Spleen (tissue), 11 donors: Measurements from ENCODE around the gene SMR3B. TPM values are rescaled to one million over a fixed set of nuclear protein-coding genes. Genes with fewer than 3 reads are reported as not detected.

ENCODE experiments used
- DNase-seq: peaks from one replicate; pipeline ENCODE4 v3.0.0-alpha.2; 2020
- H3K27ac ChIP-seq, 8 donors: fragments of 200-600 bp; sonication (generic) in 7 of 8; 1 replicate in 4 of 8; 2 replicates in 4 of 8; pipeline versions ENCODE4 v1.5.0 to v1.8.0; 2016 to 2021; ENCODE audit warnings: inconsistent platforms in 4 of 8, mild to moderate bottlenecking in 4 of 8, moderate library complexity in 1 of 8
- H3K27me3 ChIP-seq, 7 donors: fragments of 200-600 bp; sonication (generic) in 6 of 7; replicated peaks in 1 of 7; 1 replicate in 4 of 7; 2 replicates in 3 of 7; pipeline versions ENCODE4 v1.5.0 to v1.8.0; 2016 to 2021; ENCODE audit warnings: inconsistent platforms in 3 of 7, mild to moderate bottlenecking in 1 of 7
- H3K36me3 ChIP-seq, 6 donors: fragments of 200-600 bp; sonication (generic) in 5 of 6; 1 replicate in 4 of 6; 2 replicates in 2 of 6; pipeline versions ENCODE4 v1.5.0 to v1.8.0; 2016 to 2021; ENCODE audit warnings: inconsistent platforms in 2 of 6
- H3K4me1 ChIP-seq, 6 donors: fragments of 200-600 bp; sonication (generic) in 5 of 6; 1 replicate in 3 of 6; 2 replicates in 3 of 6; pipeline versions ENCODE4 v1.5.0 to v1.8.0; 2016 to 2021; ENCODE audit warnings: inconsistent platforms in 3 of 6
- H3K4me3 ChIP-seq, 8 donors: fragments of 200-600 bp; sonication (generic) in 7 of 8; 1 replicate in 4 of 8; 2 replicates in 4 of 8; pipeline versions ENCODE4 v1.5.0 to v1.8.0; 2016 to 2021; ENCODE audit warnings: inconsistent platforms in 4 of 8, mild to moderate bottlenecking in 4 of 8, moderate library complexity in 2 of 8
- H3K9me3 ChIP-seq, 8 donors: fragments of 200-600 bp; sonication (generic) in 7 of 8; 1 replicate in 4 of 8; 2 replicates in 4 of 8; pipeline versions ENCODE4 v1.5.0 to v1.8.0; 2016 to 2021; ENCODE audit warnings: inconsistent platforms in 4 of 8
- CTCF ChIP-seq, 11 experiments: fragments of 200-600 bp in 7 of 11; fragments of 450-650 bp in 4 of 11; sonication (generic) in 4 of 11; IDR thresholded peaks in 8 of 11; conservative IDR thresholded peaks in 3 of 11; 1 replicate in 7 of 11; 2 replicates in 4 of 11; pipeline versions ENCODE4 v1.4.0 to v1.8.0; 2016 to 2021; ENCODE audit warnings: antibody characterized with exemption in 11 of 11, inconsistent platforms in 4 of 11, mild to moderate bottlenecking in 1 of 11
- POLR2A ChIP-seq, 3 donors: fragments of 450-650 bp; IDR thresholded peaks; one replicate each; pipeline ENCODE4 v1.5.1; 2017; ENCODE audit warnings: antibody characterized with exemption in 3 of 3, mild to moderate bottlenecking in 1 of 3
- POLR2AphosphoS5 ChIP-seq, 3 donors: sonication (generic); formaldehyde crosslinking; IDR thresholded peaks; one replicate each; pipeline ENCODE4 v1.5.1; 2017; ENCODE audit warnings: antibody characterized with exemption in 3 of 3
- WGBS, 5 donors: extraction: QIAGEN DNeasy Blood & Tissue Kit in 3 of 5; methylation state at CpG; one replicate each; pipeline versions ENCODE4 v1.1.5 to v1.1.7; 2013 to 2018; 5-methylcytosine and 5-hydroxymethylcytosine counted together
- intact Hi-C: fragments of 100-400 bp; cut with DNase I; formaldehyde crosslinking; loops from one replicate; pipeline ENCODE4 v1.15.0; 2023; ENCODE audit warnings: low total_unique reads
- polyA plus RNA-seq, 3 donors: library from polyadenylated mRNA; stranded (reverse); fragments of 200-250 nt; gene quantifications; one replicate each; pipeline ENCODE4 v1.2.1, GENCODE V29; 2013
- total RNA-seq, 7 donors: library from RNA; depleted of rRNA in 3 of 7; stranded (reverse); fragments of >200 nt in 3 of 7; fragmentation: NEBNext Ultra II Directional in 4 of 7; extraction: Animal tissue kit (Norgen Biotek cat#: 25700) in 4 of 7; gene quantifications; one replicate each; pipeline versions ENCODE4 v1.1.0 to v1.2.1, GENCODE V29; 2016 to 2021
- donor health status: healthy with polysubstance abuse.
- donor health status: DM: no; HTN: no; CAD: no; lungs with moderate emphysema.
- donor health status: DM: no; HTN: no; CAD: no.
- donor health status: Bipolar disorder and iron deficiency.
- donor health status: healthy.
- donor health status: DM: no; HTN: no; CAD: no.
- donor health status: DM: yes; HTN: yes; CAD: no.

SMR3B gene
- total and polyA plus RNA-seq, 10 donors = not detected

GRCh38 chr4:70356185-70356584, 26.7 kb upstream of the SMR3B start:
- Histone ChIP-seq H3K36me3 (no peaks in the 10 kb centered on the region), H3K27ac (no peak overlapping the region), H3K27me3 (no peaks in the 10 kb centered on the region), H3K4me3 (no peak overlapping the region), H3K9me3 (no peaks in the 10 kb centered on the region), H3K4me1 (no peaks in the 10 kb centered on the region)
- no peak for DNase-seq
- intact Hi-C loops = no loop called here
- TF ChIP-seq POLR2AphosphoS5 (IDR thresholded peaks at IDR 0.05) (no peak), CTCF (IDR thresholded peaks at IDR 0.05 in 8 of 11, conservative IDR thresholded peaks at IDR 0.05 in 3 of 11) (no peak), POLR2A (IDR thresholded peaks at IDR 0.05) (no peak)
- WGBS, 5 donors = 15 to 56% (median 51%) methylated on average over 1 of the region's 1 CpG

- no peak for DNase-seq
- TF ChIP-seq POLR2AphosphoS5 (IDR thresholded peaks at IDR 0.05) (no peak), POLR2A (IDR thresholded peaks at IDR 0.05) (no peak)
- H3K36me3 ChIP-seq = no peaks in the 10 kb centered on the region
- intact Hi-C loops = no loop called here
- no peaks in the 10 kb centered on the region for H3K9me3 ChIP-seq
- H3K4me1 ChIP-seq = no peaks in the 10 kb centered on the region
- no peak overlapping the region for H3K27ac ChIP-seq
- no peaks in the 10 kb centered on the region for H3K27me3 ChIP-seq
- H3K4me3 ChIP-seq = no peak overlapping the region
- 40 to 48% (median 45%) methylated on average over 3 of the region's 3 CpGs for WGBS, 5 donors
Observed at GRCh38 chr4:70359115-70359661, 23.7 kb upstream of the SMR3B start.

GRCh38 chr4:70360460-70360859, 22.5 kb upstream of the SMR3B start, which contains the start of gene SMR3A:
Gene SMR3A, plus strand, starts transcription at chr4:70360760. Its CDS starts 1,356 bp downstream, at chr4:70362116.
- no peak for DNase-seq
- no peaks in the 10 kb centered on the region for H3K36me3 ChIP-seq
- intact Hi-C loops = no loop called here
- H3K4me1 ChIP-seq = no peaks in the 10 kb centered on the region
- no peak within 1 kb of the TSS for H3K4me3 ChIP-seq
- no peak within 1 kb of the TSS for H3K27ac ChIP-seq
- no peaks in the 10 kb centered on the region for H3K9me3 ChIP-seq
- no peaks in the 10 kb centered on the region for H3K27me3 ChIP-seq
- TF ChIP-seq CTCF (IDR thresholded peaks at IDR 0.05 in 8 of 11, conservative IDR thresholded peaks at IDR 0.05 in 3 of 11) = no peak
- TF ChIP-seq POLR2A (IDR thresholded peaks at IDR 0.05) = no peak
- no peak for TF ChIP-seq POLR2AphosphoS5 (IDR thresholded peaks at IDR 0.05)
- 57 to 80% (median 71%) methylated on average over 3 of the region's 3 CpGs for WGBS, 5 donors

GRCh38 chr4:70364002-70364401, 18.9 kb upstream of the SMR3B start:
- Histone ChIP-seq H3K4me1 (no peaks in the 10 kb centered on the region), H3K27me3 (no peaks in the 10 kb centered on the region), H3K9me3 (no peaks in the 10 kb centered on the region), H3K27ac (no peak overlapping the region), H3K4me3 (no peak overlapping the region), H3K36me3 (no peaks in the 10 kb centered on the region)
- no peak for DNase-seq
- intact Hi-C loops = no loop called here
- WGBS, 5 donors = 75 to 90% (median 83%) methylated on average over 5 of the region's 5 CpGs
- TF ChIP-seq CTCF (IDR thresholded peaks at IDR 0.05 in 8 of 11, conservative IDR thresholded peaks at IDR 0.05 in 3 of 11) (no peak), POLR2A (IDR thresholded peaks at IDR 0.05) (no peak)

GRCh38 chr4:70365479-70365878, 17.5 kb upstream of the SMR3B start:
- no peak overlapping the region for H3K4me3 ChIP-seq
- H3K36me3 ChIP-seq = no peaks in the 10 kb centered on the region
- H3K4me1 ChIP-seq = no peaks in the 10 kb centered on the region
- H3K9me3 ChIP-seq = no peaks in the 10 kb centered on the region
- no peak for TF ChIP-seq CTCF (IDR thresholded peaks at IDR 0.05 in 8 of 11, conservative IDR thresholded peaks at IDR 0.05 in 3 of 11)
- TF ChIP-seq POLR2A (IDR thresholded peaks at IDR 0.05) = no peak
- no peak for TF ChIP-seq POLR2AphosphoS5 (IDR thresholded peaks at IDR 0.05)
- DNase-seq = no peak
- H3K27me3 ChIP-seq = no peaks in the 10 kb centered on the region
- H3K27ac ChIP-seq = no peak overlapping the region
- intact Hi-C loops = no loop called here
- 48 to 75% (median 61%) methylated on average over 2 of the region's 2 CpGs for WGBS, 5 donors
